ENCODE measurements around the gene SELL.
"Not testable (repeated sequence)": the region's sequence is repeated elsewhere in the genome, so short reads cannot be mapped to it uniquely, and the experiment has no call there.

Gene SELL

GRCh38 chr1:169726851-169727250, 15.4 kb upstream of the SELL start:
- in situ Hi-C loops (cut with MboI; ENCODE audit: low sequenced_read_pairs, unreplicated experiment): no loop called here
- TF ChIP-seq CTCF (IDR thresholded peaks at IDR 0.05; ENCODE audit: borderline replicate concordance, control extremely low read depth, extremely low read depth, insufficient read depth, missing control alignments): no peak
- no peak for DNase-seq (ENCODE audit: low spot score)

GRCh38 chr1:169725930-169726329, 14.5 kb upstream of the SELL start:
- no peak for TF ChIP-seq CTCF (IDR thresholded peaks at IDR 0.05; ENCODE audit: borderline replicate concordance, control extremely low read depth, extremely low read depth, insufficient read depth, missing control alignments)
- in situ Hi-C loops (cut with MboI; ENCODE audit: low sequenced_read_pairs, unreplicated experiment): no loop called here
- DNase-seq (ENCODE audit: low spot score): no peak

DNA sequence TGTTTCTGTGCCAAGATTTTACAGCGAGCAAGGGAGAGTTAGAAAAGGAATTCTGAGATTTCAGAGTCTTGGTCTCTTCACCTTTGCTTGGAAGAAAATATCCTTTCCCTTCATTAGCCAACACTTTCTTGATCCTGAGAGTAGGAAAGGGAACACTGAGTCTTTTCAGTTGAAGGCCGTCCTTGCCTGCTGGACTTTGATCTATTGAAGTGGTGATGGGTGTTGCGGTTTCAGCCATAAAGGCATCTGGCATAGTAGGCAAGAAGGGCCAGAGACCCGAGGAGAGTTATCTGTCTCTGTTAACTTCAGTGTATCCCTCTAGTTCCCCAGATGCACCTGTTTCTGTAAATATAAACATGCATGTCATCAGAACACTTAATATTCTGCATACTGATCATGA, 12.7 kb upstream of the SELL start:
- in situ Hi-C loops (cut with MboI; ENCODE audit: low sequenced_read_pairs, unreplicated experiment): no loop called here
- no peak for TF ChIP-seq CTCF (IDR thresholded peaks at IDR 0.05; ENCODE audit: borderline replicate concordance, control extremely low read depth, extremely low read depth, insufficient read depth, missing control alignments)
- no peak for DNase-seq (ENCODE audit: low spot score)

DNA sequence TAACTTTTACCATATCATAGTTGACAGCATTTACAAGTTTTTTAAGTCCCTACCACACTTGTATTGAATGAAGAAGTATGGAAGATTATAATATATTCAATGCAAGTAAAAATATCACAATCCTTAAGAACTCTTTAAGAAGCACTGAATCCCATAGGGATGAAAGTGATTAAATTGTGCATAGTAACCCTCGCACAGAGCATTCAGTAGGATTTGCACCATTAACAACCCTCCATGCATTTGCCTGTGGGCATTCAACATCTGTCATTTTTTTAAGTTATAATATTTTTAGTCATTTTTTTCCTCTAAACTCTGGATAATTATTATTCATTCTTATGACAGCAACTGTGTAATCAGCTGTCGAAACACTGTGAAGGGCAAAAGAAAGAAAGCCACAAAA, 12.3 kb upstream of the SELL start:
- no peak for DNase-seq (ENCODE audit: low spot score)
- in situ Hi-C loops (cut with MboI; ENCODE audit: low sequenced_read_pairs, unreplicated experiment): no loop called here
- no peak for TF ChIP-seq CTCF (IDR thresholded peaks at IDR 0.05; ENCODE audit: borderline replicate concordance, control extremely low read depth, extremely low read depth, insufficient read depth, missing control alignments)

- in situ Hi-C loops (cut with MboI; ENCODE audit: low sequenced_read_pairs, unreplicated experiment): no loop called here
- no peak for TF ChIP-seq CTCF (IDR thresholded peaks at IDR 0.05; ENCODE audit: borderline replicate concordance, control extremely low read depth, extremely low read depth, insufficient read depth, missing control alignments)
- no peak for DNase-seq (ENCODE audit: low spot score)
Measured at GRCh38 chr1:169722779-169723178, 11.4 kb upstream of the SELL start.

DNA sequence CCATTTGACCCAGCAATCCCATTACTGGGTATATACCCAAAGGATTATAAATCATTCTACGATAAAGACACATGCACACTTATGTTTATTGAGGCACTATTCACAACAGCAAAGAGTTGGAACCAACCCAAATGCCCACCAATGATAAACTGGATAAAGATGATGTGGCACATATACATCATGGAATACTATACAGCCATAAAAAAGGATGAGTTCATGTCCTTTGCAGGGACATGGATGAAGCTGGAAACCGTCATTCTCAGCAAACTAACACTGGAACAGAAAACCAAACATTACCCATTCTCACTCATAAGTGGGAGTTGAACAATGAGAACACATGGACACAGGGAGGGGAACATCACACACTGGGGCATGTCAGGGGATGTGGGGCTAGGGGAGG, 3.7 kb upstream of the SELL start:
- DNase-seq (ENCODE audit: low spot score); in situ Hi-C loops (cut with MboI; ENCODE audit: low sequenced_read_pairs, unreplicated experiment): not testable (repeated sequence)

- DNase-seq (ENCODE audit: low spot score); in situ Hi-C loops (cut with MboI; ENCODE audit: low sequenced_read_pairs, unreplicated experiment): not testable (repeated sequence)
Measured at GRCh38 chr1:169713090-169713489, 1.7 kb upstream of the SELL start.

DNA sequence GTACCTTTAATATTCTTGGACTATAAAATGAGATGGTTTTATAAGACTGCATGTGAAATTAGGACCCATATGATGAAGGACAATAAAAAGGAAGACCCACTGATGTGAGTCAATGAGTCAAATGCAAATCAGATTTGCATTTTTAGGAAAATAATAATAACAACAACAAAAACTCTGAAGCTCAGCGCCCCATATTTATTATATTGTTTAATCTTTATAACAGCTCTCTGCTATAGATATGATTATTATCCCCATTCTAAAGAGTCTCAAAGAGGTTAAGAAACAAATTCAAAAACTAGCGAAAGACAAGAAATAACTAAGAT, 850 bp upstream of the SELL start:
- in situ Hi-C loops (cut with MboI; ENCODE audit: low sequenced_read_pairs, unreplicated experiment): no loop called here
- no peak for TF ChIP-seq CTCF (IDR thresholded peaks at IDR 0.05; ENCODE audit: borderline replicate concordance, control extremely low read depth, extremely low read depth, insufficient read depth, missing control alignments)
- DNase-seq (ENCODE audit: low spot score): no peak
